Measurements from ENCODE around the gene PCNX2.
A peak's percentile ranks its signal among the peaks of the same experiment; 100 is the strongest.

The PCNX2 gene

DNA sequence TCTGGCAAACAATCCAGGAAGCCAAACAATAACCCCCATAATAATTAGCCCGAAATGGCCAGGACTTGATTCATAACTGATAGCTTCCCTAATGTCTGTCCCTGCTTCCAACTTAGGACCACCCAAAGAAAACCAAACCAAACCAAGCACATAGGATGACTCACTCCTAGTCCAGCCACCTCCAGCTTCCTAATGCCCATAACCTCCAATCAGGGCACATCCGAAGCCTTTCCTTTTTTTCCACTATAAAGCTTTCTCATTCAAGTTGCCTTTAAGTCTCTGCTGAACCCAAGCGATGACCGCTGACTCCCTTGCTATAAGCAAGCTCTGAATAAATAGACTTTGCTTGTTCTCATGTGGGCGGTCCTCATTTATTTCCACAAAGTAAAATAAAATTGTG, 40.4 kb downstream of the PCNX2 start:
- no peak for DNase-seq

DNA sequence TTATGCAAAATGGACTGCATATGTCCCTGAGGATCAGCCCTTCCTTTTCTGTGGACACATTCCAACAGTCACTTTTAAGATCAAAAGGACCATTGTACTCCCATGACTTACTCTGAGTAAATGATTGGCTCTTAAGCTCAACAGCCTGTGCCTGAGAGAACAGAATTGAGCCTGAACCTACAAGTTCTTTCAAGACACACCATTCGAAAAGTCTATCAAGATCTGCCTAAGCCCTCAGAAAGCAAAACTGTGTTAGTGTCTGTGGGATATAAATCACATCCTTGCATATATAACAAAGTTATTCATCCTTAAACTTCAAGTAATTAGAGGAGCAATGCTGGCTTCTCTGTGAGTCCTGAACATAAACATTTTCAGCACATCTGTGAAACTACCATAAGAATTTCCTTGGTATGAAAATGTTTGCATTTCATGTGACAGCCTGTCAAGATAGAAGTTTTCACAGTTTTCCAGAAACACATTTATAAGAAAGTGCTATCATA, 41.6 kb downstream of the PCNX2 start:
- no peak for DNase-seq

DNA sequence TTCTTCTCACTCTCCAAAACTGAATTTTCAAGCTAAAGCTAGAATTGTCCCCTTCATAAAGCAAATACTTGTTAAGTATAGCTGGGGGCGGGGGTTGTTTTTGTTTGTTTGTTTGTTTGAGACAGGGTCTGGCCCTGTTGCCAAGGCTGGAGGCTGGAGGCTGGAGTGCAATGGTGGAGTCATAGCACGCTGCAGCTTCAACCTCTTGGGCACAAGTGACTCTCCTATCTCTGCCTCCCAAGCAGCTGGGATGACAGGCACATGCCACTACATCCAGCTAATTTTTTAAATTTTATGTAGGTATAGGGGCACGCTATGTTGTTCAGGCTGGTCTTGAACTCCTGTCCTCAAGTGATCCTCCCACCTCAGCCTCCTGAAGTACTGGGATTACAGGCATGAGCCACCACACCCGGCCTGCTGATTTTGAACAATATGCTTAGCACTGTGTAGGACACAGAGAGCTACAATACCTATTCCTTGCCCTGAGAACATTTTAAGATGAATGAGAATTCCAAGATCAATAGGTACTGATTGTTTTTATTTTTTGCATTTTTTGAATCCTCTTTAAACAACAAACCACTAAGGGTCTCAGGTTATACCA, 42.2 kb downstream of the PCNX2 start:
- DNase-seq = no peak

DNA sequence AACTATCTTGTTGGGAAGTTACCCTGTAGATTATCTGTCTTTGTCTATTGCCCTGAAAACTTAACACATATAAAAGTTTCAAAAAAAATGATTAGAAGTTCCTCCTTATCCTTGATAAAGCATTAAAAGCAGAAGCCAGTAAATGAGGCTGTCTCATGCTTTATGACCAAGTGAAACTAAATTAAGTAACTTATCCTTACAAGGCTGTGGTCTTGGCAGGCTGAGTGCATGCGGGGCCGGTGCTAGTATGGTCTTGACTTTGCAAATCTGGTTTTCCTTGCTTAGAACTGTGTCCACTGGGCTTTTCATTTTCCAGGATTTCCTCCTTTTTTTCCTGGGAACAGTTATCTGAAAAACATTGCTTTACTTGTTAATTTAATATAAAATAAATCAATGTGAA, 43.1 kb downstream of the PCNX2 start:
- DNase-seq = peak; percentile 65

DNA sequence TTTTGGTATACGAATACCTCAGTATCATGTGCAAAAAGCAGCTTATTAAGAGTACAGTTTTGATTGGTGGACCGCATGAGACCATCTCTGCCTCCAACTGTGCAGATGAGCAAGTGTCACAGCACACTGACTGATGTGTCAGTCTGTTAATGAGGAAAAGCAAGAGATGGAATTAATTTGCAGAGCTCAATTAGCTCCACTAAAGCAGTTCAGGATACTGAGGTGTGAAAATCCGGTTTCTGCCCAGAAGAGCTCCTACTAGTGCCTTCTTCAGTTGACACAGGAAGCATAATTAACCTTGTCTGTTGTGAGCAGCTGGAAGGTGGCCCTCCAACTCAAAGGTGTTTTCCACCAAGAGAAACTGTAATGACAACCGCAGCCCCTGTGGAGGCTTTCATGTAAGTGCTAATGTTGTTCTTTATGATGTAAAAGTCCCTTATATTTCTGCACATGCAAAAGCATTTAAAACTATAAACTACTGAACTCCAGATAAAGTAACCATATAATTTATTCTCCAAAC, 44.3 kb downstream of the PCNX2 start:
- no peak for DNase-seq

DNA sequence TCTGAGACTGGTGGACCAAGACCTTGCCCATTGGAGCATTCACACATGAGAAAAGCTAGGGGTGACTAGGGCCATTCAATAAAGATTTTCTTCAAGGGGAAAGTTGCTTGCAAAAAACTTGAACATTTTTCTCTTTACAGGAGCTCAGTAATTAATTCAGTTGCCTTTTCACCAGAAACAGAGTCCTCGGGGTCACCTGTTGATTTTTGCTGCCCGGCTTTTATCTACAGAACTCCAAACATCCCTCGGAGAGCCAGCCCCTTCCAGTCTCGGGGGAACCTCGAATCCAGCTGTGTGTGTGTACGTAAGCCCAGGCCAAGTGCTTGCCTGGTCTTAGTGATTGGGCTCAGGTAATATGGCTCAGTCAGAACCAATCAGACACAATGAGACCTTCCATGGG, 47.5 kb downstream of the PCNX2 start:
- no peak for DNase-seq

DNA sequence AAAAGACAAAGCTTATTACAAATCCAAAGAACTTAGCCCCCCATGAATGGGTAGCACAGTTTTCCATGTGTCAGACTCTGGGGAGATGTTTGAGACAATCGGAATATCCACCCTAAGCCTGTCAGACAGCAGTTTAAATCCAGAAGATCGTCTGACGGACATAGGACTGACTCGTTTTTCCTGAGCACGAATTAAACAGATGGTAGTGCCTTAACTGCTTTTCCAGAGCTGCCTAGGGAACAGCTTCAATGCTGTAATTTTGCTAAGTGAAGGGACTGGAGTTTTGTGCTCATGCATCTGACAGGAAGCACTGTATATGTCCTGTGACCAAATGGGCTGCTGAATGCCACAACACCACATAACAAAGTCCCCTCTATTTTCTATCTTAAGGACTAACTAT, 48.6 kb downstream of the PCNX2 start:
- DNase-seq = peak; percentile 45

DNA sequence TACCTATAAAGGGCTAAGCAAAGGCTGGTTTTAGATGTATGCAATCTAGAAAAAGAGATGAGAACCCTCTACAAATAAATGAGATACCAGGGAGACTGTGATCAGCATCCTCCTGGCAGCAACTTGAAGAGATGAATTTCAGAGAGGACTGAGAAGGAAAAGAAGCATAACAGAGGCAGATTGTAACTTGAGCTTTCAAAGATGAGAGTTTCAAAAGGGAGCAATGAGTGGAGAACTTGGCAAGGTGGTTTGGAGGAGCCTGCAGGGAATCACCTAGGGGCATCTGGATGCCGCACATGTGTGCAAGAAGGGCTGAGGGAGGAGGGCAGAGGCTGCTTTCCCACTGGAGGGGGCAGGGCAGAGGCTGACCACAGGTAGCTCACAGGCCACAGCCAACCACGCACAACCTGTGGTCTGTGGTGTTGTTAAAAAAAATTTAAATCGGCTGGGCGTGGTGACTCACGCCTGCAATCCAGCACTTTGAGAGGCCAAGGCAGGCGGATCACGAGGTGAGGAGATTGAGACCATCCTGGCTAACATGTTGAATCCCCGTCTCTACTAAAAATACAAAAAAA, 50.2 kb downstream of the PCNX2 start:
- DNase-seq = no peak

DNA sequence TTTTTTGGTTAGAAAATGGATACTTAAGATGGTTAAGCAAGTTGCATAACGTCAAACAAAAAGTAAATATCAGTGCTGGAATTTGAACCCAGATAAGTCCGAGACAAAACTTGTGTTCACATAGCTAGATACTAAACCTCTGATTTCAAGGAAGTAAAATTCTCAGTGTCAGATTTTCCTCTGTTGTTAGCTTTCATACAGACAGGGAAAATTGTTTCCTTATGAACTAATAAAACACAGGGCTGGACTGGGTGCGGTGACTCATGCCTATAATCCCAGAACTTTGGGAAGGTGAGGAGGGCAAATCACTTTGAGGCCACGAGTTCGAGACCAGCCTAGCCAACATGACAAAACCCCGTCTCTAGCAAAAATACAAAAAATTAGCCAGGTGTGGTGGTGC, 51.3 kb downstream of the PCNX2 start:
- DNase-seq = no peak

DNA sequence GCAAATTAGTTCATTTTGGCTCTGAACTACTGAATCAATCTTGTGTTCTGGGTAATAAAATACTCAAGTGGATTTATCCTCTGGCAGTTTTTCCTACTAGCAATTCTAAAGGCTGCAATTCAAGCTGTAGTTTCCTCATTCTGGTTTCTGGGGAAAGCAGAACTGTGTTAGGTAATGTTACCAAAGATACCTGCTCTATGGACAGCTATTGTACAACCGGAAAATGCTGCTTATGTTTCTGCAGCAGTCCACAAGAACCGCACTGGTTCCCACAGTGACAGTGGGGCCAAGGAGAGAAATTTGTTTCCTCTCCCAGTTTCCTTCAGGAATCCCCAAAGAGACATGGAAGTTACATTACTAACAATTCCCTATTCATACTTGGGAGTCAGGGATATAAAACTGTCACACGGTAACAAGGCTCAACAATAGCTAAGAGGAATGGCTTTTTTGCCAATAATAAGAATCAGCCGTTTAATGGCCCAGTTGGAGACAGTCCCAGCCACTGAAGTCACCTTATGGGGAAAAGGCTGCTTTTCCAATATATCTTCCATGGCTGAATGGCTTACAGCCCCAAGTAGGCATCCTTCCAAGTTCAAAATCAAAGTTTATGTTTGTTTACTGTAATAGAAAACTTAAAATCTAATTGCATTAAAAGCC, 52.6 kb downstream of the PCNX2 start:
- peak; percentile 40 for DNase-seq

DNA sequence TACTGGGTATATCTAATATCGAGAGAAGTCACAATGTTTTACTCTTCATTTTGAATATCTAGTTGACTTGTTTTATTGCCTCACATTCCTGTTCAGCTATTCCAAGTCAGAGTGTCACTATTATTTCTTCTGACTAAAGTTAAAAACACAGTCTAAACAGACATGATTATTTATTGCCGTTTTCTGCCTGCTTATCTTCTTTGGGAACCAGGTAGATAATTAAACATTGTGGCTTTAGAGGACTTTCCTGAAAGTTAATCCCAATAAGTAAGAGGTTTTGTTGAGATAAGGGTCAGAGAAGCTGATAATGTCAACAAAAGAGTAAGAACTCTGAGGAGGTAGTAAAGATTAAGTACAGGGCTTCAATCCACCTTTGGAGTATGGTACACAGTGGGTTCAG, 53.8 kb downstream of the PCNX2 start:
- no peak for DNase-seq

DNA sequence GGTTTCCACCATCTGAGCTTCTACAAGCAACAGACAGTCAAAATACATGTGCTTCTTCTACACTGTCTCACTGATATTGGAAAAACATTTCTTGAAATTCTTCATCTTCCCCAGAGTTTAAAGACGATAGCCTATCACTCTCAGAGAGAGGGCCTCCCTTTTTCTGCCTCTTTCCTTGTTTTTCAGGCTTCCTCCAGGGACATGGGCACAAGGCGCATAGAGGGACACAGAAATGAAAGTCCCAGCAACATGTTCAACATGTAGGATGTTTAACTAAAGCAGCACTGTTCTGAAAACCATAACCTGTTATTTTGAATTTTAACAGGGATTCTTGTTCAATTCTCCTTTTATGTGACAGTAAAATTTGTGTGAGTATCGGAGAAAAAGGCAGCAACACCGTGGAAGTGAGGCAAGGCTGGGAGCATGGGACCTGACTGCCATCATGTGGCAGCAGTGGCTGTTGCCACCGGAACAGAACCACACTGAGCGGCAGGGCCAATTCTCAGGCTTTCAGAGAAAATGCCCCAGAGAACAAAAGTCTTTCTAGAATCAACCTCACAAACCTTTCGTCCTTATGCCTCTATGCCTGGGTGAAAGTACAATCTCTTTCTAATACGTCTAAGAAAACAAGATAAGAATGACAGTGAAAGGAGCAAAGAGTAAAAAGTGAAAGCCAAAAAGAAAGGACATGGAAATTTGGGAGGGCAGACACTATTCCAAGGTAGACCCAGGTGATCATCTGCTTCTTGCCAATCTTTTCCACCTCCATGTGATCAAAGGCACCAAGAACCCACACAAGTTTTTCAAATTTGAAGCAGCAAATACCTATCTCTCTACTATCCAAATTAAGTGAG, 54.5 kb downstream of the PCNX2 start:
- peak; percentile 77 for DNase-seq

DNA sequence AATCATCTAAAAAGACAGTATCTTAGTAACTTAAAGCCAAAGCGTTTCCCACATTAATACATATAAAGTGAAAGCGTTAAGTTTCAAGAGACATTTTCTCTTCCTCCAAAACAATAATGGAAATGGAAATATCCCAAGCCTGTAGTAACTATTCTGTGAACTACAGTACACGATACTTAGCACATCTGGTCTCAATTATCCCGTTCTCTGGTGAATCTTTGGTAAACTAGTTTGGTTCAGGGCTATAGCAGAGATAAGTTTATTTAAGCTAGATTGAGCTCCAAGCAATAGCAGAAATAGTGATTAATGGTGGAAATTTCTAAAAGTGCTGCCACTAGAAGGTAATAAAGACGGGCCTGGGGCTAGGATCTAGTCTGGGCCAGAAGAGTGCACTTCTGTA, 55.2 kb downstream of the PCNX2 start:
- DNase-seq = no peak

DNA sequence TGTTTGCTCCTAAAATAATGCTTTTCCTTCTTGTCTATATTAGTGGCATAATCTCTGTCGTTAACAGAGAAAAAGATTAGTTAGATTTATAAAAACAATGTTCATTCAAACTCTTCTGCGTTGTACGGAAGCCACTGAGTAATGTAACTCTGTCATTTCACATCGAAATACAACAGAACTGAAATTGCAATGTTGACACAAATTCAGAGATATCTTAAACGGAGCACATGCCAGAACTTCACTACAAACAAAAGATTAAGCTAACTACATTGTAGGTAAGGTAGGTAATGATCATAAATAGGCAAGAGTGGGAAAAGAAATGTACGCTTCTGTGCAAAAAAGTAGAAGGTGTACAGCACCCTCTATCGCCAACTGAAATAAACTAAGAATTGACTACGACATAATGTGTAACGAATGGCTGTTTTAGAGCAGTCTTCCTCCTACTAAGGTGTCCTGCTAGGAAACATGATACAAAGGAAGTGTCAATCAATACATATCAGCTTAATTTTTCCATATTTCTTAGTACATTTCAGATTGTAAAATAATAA, 56.6 kb downstream of the PCNX2 start:
- no peak for DNase-seq

DNA sequence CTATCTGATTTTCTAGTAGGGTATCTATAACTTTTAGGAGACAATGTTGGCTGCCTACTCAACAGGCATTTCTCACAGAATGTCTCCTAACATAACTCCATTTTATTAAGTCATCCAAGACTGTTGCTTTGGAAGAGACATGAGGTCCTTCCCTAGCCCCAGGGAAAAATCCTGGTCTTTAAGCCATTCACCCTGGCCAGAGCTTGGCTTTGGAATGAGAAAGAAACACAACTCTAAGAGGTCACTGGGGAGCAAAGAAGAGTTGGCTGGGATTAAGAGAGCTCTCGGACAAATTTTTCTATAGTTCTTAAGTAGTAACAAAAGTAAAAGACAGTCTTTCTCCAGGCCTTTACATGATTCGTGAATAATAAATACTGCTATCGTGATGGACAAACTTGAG, 57.9 kb downstream of the PCNX2 start:
- DNase-seq = no peak

DNA sequence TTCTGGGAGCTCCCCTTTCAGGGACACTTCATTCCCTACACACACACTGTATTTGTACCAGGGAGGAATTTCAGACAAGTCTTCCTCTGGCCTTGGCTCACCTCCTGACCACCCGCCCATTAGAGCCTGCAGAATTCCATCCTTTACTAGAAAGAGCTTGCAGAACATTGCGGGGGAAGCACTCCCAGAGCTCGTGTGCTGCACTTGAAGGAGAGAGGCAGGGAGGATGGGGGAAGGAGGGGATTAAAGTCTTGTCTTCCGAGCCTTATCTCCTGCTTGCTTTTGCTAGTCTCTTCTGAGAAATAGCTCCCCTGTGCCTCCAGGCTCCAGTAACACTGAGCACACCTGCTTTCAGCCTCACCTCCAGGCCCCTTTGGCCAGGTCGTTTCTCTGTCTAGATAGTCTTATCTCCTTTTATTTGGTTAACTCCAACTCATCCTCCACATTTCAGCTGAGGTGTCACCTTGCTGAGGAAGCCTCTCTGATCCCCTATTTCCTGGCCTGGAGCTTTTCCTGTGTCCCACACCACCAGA, 62.0 kb downstream of the PCNX2 start:
- DNase-seq = no peak

DNA sequence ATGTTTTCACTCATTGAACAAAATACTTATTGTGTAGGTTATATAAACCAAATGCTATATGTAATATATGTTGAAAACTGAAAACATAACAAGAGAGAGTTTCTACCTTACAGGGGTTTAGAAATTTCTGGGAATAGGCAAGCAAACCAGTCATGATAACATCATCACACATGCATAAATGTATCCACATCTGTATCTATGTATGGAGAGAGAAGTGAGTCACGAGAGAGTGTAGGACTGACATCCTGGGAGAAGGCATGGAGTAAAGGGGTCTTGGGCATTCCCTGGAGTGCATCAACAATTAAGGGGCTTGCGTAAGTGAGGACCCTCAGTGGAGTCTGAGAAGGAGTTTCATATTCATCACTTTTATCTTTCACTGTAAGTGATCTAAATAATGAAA, 65.5 kb downstream of the PCNX2 start:
- no peak for DNase-seq

DNA sequence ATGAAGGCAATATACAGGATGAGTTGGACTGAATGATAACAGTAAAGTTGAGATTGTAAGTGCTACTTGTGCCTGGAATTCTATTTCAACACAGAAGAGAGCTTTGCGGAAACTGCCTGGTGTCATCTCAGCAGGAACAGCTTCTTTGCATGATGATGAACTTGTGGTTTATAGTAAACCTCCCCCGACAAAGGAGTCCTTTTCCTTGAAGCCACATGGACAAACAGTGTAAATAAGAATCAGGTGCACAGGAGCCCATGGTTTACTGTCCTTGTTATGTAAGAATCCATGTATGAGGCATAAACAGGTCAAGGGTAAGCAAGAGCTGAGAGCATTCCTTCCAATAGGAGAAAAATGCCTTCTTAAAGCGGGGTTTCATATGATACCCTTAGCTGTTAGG, 66.2 kb downstream of the PCNX2 start:
- DNase-seq = no peak

DNA sequence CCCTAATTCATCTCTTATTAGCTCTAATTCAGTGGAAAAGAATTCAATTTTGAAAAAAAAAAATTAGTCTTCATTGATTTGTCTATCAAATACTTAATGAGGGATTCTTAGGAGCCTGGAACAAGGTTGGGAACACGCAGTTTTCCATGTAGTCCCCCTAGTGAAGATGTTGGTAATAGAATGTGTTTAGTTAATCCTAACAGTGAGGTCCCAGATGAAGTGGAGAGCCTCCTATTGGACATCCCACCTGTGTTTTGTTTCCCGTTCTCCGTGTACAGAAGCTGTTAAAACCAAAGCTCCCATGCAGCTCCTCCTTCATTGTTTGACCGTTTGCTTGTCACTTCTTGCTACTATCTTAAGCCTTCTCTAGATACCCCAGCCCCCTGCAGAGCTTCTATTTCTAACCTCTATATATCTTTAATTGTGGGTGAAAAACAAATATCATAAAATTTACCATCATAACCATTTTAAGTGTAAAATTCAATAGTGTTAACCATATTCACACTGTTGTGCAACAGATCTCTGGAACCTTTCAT, 67.5 kb downstream of the PCNX2 start:
- DNase-seq = no peak

DNA sequence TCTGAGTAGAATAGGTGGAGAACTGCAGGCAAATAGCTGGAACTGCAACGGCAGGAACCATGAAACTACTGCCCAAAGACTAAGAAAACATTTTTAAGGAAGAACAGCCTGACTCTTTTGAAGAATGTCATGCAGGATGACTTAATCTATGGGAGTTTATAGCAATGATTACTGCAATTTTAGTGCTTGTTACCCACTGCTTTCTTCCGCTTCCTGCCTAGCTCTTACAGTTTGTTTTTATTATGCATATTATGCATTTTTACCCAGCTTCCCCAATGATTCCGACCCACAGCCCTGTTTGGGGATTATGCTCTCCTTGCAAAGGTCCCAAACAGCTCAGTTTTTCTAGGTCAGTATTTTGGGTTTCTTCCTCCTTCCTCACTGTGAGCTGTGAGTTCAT, 71.2 kb downstream of the PCNX2 start:
- DNase-seq = no peak

DNA sequence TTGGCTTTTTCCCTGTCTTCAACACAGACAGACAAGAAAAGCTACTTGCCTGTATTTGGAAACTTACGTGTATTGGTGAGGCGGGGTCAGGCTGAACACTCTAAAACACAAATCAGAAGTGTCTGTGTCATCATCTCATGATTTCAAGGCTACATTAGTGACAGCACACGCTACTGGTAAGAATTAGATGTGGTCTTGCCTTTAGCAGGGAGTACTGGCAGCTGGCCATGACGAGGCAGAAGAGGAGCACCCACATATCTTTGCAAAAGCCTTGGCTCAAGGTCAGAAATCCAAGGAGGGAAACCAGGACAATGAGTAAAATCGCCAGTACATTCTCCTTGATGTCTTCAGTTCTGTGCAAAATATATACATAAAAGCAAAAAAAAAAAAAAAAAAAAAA, 77.7 kb downstream of the PCNX2 start:
- DNase-seq = no peak

DNA sequence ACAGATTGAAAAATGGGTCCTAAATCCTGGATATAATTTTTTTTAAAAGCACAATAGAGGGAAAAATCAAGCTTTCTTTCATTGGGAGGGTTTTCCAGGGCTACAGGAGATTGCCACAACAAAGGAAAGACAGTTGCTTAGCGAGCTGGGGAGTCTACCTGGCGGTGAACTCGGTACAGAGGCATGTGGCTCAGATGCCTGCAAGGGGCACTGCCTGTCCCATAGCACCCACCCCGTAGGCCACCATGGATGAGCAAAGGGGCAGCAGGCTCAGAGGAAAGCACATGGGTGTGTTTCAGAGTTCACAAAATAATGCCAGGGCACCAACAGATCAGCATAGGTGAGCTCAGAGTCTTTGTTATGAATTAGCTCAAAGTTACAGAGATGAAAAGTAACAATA, 79.5 kb downstream of the PCNX2 start:
- DNase-seq = no peak

Data from femur (tissue), 1 donor.